Thyroid gland (tissue), 4 donors: ENCODE data around the gene PTCD3.

Source experiments
- CTCF ChIP-seq, 6 experiments: fragments of 200-600 bp in 3 of 6; fragments of 450-650 bp in 3 of 6; sonication (generic) in 3 of 6; IDR thresholded peaks; one replicate each; pipeline ENCODE4 v1.5.1; 2016 to 2019; ENCODE audit warnings: antibody characterized with exemption in 6 of 6, mild to moderate bottlenecking in 2 of 6, inconsistent platforms in 1 of 6, moderate library complexity in 1 of 6
- POLR2A ChIP-seq, 2 donors: fragments of 450-650 bp; IDR thresholded peaks; one replicate each; pipeline ENCODE4 v1.6.1; 2017; ENCODE audit warnings: antibody characterized with exemption in 2 of 2, mild to moderate bottlenecking in 2 of 2, moderate library complexity in 1 of 2

- TF ChIP-seq CTCF (IDR thresholded peaks at IDR 0.05), result no peak
- peak in 1 of 2 donors; percentile 76 for TF ChIP-seq POLR2A (IDR thresholded peaks at IDR 0.05)
Observed at GRCh38 chr2:86072271-86072858, 33.7 kb upstream of the PTCD3 start.
